ENCODE data around the gene DDX1.
A peak's percentile ranks its signal among the peaks of the same experiment; 100 is the strongest.

DDX1 gene

DNA sequence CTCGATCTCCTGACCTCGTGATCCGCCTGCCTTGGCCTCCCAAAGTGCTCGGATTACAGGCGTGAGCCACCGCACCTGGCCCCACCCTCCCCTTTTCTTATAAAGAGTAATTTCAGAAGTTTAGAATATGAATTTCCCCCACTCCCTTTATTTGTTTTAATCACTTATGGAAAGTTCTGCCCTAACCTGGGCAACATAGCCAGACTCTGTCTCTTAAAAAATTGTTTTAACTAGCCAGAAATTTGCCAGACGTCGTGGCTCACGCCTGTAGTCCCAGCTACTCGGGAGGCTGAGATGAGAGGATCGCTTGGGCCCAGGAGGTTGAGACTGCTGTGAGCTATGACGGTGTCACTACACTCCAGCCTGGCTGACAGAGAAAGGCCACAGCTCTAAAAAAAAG lies 22.8 kb upstream of the DDX1 start:
- no peak overlapping the region for H3K4me3 Mint-ChIP-seq
- H3K27ac Mint-ChIP-seq, result no peak overlapping the region
- peaks cover 4% of the 10 kb centered on the region for H3K36me3 Mint-ChIP-seq (ENCODE audit: insufficient read depth)
- DNase-seq (no peak), ATAC-seq (replicated peaks) (no peak)
- no peaks in the 10 kb centered on the region for H3K9me3 Mint-ChIP-seq
- H3K27me3 Mint-ChIP-seq, result peaks cover 7 to 9% of the 10 kb centered on the region in 2 donors
- H3K4me1 Mint-ChIP-seq (ENCODE audit: low read depth in 2 of 2), result no peaks in the 10 kb centered on the region

DNA sequence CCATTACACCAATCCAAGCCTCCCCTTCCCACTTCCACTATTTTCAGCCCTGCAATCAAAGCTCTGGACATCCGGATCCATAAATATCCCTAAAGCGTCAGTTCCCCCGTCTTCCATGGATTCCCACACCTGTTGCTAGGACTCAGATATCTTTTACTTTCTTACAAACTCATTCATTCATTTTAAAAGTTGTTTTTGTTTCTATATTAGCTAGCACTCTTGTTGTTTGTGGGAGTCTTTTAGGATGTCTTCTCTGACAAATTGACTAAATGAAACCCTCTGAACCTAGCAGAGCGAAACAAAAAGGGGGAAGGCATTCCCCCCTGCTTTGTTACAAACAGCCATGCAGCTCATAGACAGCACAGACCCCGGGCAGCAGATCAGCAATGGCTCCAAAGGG lies 21.6 kb upstream of the DDX1 start:
- H3K9me3 Mint-ChIP-seq, result no peaks in the 10 kb centered on the region
- H3K36me3 Mint-ChIP-seq (ENCODE audit: insufficient read depth), result peaks cover 4% of the 10 kb centered on the region
- no peak overlapping the region for H3K27ac Mint-ChIP-seq
- ATAC-seq (replicated peaks), result no peak
- DNase-seq, result no peak
- H3K27me3 Mint-ChIP-seq, result peaks cover 0 to 9% of the 10 kb centered on the region in 2 donors
- H3K4me3 Mint-ChIP-seq, result no peak overlapping the region
- H3K4me1 Mint-ChIP-seq (ENCODE audit: low read depth in 2 of 2), result no peaks in the 10 kb centered on the region

DNA sequence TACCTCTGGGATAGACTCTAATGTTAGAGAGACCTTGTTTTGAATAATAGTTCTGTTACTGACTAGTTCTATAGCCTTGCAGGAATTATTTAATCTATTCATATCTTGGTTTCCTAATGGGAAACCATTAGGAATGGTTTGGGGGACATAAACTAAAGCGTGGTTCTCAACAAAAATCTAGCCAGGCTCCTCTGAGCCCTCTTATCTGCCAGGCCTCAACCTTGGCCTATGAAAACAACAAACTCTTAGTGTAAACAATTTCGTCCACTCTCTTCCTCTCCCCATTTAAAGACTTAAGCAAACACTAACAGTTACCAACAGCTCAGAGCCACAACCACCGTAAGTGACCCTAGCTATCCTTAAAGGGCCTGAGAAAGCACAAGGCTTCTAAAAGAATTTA lies 19.9 kb upstream of the DDX1 start:
- no peak for ATAC-seq (replicated peaks)
- Mint-ChIP-seq H3K36me3 (ENCODE audit: insufficient read depth) (no peaks in the 10 kb centered on the region), H3K4me1 (ENCODE audit: low read depth in 2 of 2) (no peaks in the 10 kb centered on the region), H3K9me3 (no peaks in the 10 kb centered on the region), H3K27me3 (peaks cover 0 to 9% of the 10 kb centered on the region in 2 donors), H3K4me3 (no peak overlapping the region), H3K27ac (no peak overlapping the region)
- no peak for DNase-seq

DNA sequence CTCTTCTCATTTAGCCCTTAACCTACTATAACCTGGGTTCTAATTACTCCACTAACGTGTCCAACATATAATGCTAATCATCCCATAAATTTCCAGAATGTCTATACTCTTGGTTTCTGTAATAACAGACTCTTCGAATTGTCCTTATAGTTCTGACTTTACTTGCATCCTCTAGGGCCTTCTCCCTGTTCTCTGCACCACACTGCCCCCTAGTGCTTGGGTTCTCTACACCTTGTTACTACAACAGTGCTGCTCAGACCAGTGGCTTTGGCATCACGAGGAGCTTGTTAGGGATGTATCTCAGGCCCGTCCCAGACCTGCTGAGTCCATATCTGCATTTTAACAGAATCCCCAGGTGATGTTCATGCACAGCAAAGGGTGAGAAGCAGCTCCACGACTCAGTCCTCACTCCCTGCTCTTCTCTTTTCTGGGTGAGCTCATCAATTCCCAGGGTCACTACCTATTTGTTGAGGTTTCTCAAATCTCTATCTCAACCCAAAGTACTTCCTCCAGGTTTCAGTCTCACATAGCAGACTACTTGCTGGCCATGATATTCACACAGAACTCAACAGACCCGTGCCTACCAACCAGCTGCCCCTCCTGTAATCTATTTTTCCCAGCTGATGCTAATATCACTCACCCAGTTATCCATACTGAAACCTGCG lies 14.5 kb upstream of the DDX1 start:
- peaks cover 0 to 8% of the 10 kb centered on the region in 2 donors for H3K27me3 Mint-ChIP-seq
- H3K4me1 Mint-ChIP-seq (ENCODE audit: low read depth in 2 of 2), result no peaks in the 10 kb centered on the region
- no peaks in the 10 kb centered on the region for H3K9me3 Mint-ChIP-seq
- DNase-seq (peak; percentile 82 to 88 (median 88)), ATAC-seq (replicated peaks) (peak; percentile 100)
- no peaks in the 10 kb centered on the region for H3K36me3 Mint-ChIP-seq (ENCODE audit: insufficient read depth)
- no peak overlapping the region for H3K4me3 Mint-ChIP-seq
- H3K27ac Mint-ChIP-seq, result no peak overlapping the region

DNA sequence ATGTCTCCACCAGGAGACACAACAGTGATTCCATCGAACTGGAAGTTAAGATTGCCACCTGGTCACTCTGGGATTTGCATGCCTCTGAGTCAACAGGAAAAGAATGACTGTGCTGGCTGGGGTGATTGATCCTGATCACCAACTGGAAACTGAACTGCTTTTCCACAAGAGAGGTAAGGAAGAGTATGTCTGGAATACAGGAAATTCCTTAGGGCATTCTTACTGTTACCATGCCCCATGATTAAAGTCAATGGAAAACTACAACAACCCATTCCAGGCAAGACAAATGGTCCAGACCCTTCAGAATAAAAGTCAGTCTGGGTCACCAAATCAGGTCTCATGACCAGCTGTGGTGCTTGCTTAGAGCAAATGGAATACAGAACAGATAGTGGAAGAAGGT lies 12.0 kb upstream of the DDX1 start:
- Mint-ChIP-seq H3K27me3 (peaks cover 0 to 18% of the 10 kb centered on the region in 2 donors), H3K9me3 (no peaks in the 10 kb centered on the region), H3K27ac (no peak overlapping the region), H3K36me3 (ENCODE audit: insufficient read depth) (no peaks in the 10 kb centered on the region), H3K4me3 (no peak overlapping the region), H3K4me1 (ENCODE audit: low read depth in 2 of 2) (no peaks in the 10 kb centered on the region)
- DNase-seq (no peak), ATAC-seq (replicated peaks) (no peak)

DNA sequence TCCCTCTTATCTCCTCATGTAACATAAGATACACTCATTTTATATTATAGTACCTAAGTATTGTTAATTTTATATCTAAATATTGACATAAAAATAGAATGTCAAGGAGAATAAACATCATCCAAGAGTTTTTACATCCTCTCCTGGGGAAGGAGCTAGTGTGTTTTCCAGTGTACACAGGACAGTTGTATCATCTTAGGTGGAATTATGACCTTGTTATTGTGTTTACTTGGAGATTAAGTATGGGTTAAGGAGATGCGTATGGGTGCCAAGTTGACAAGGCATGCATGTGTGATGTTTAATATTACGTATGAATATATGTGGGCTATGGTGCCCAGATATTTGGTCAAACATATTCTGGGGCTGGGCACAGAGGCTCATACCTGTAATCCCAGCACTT lies 11.2 kb upstream of the DDX1 start:
- DNase-seq (no peak), ATAC-seq (replicated peaks) (no peak)
- H3K36me3 Mint-ChIP-seq (ENCODE audit: insufficient read depth), result no peaks in the 10 kb centered on the region
- peaks cover 6 to 18% of the 10 kb centered on the region in 2 donors for H3K27me3 Mint-ChIP-seq
- H3K4me1 Mint-ChIP-seq (ENCODE audit: low read depth in 2 of 2), result no peaks in the 10 kb centered on the region
- H3K4me3 Mint-ChIP-seq, result no peak overlapping the region
- no peaks in the 10 kb centered on the region for H3K9me3 Mint-ChIP-seq
- H3K27ac Mint-ChIP-seq, result no peak overlapping the region

DNA sequence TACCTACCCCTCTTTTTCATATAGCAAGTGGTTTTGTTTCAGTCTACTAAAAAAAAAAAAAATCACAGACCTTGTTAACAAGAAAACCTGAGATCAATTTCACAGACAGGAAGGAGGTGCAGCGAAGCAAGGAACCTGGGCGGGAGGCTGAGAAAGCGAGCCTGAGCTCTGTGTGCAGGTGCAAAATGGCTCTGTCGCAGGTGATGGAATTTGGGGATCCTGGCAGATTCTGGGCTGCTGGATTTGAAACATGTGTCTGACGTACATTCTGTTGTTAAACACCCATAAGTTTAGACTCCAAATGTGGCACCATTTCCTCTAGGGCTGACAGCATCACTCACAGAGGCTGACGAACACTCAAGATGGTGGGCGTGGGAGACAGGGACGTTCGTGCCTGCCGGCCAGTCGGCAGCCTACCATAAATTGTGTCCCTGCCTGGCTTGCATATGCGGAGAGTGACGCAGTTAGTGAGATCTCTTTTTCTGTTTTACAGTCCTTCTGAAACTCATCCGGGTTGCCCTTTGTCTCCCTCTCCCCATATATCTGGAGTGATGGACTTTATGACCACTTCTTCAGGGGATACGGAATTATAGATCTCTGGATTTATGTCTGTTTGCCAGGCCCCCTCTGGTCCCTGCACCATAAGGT lies 8.8 kb upstream of the DDX1 start:
- Mint-ChIP-seq H3K4me3 (no peak overlapping the region), H3K9me3 (no peaks in the 10 kb centered on the region)

DNA sequence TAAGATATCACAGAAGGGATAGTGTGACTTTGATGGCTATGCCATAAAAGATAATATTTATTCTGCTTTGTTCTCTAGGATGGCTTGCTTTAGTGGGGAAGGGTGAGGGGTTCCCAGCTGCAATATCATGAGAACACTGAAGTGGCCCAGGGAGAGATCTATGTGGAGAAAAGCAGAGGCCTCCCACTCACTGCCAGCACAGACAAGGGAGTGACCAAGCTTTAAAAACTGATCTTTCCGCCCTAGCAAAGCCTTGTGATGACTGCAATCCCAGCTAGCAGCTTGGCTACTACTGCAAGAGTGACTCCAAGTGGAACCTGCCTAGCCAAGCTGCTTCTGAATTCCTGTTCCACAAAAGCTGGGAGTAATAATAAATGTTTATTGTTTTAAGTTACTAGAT lies 7.8 kb upstream of the DDX1 start:
- Mint-ChIP-seq H3K27me3 (peaks cover 11 to 18% of the 10 kb centered on the region in 2 donors), H3K27ac (no peak overlapping the region), H3K36me3 (ENCODE audit: insufficient read depth) (no peaks in the 10 kb centered on the region), H3K4me1 (ENCODE audit: low read depth in 2 of 2) (no peaks in the 10 kb centered on the region), H3K4me3 (no peak overlapping the region), H3K9me3 (no peaks in the 10 kb centered on the region)
- DNase-seq (no peak), ATAC-seq (replicated peaks) (no peak)

More for the DNA sequence above, 8.8 kb upstream of the DDX1 start:
- no peak for DNase-seq
- Mint-ChIP-seq H3K27me3 (peaks cover 11 to 18% of the 10 kb centered on the region in 2 donors), H3K27ac (no peak overlapping the region), H3K36me3 (ENCODE audit: insufficient read depth) (no peaks in the 10 kb centered on the region), H3K4me1 (ENCODE audit: low read depth in 2 of 2) (no peaks in the 10 kb centered on the region)
- ATAC-seq (replicated peaks), result no peak

DNA sequence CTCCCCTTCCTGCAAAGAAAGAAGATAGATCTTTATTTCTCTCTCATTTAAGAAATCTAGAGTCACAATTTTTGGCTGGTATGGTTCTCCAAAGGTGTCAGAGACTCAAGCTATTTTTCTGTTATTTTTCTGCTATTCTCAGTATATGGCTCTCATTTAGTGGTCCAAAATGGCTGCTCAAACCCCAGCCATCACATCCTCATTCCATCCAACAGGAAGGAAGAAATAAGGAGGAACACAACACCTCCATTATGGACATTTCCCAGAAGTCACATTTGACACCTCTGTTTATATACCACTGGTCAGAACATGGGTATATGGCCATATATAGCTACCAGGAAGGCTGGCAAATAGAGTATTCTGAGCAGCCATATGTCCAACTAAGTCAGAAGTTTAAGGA lies 7.4 kb upstream of the DDX1 start:
- H3K27me3 Mint-ChIP-seq, result peaks cover 11 to 18% of the 10 kb centered on the region in 2 donors
- H3K27ac Mint-ChIP-seq, result no peak overlapping the region
- H3K4me3 Mint-ChIP-seq, result no peak overlapping the region
- no peaks in the 10 kb centered on the region for H3K4me1 Mint-ChIP-seq (ENCODE audit: low read depth in 2 of 2)
- DNase-seq (no peak), ATAC-seq (replicated peaks) (no peak)
- no peaks in the 10 kb centered on the region for H3K36me3 Mint-ChIP-seq (ENCODE audit: insufficient read depth)
- H3K9me3 Mint-ChIP-seq, result no peaks in the 10 kb centered on the region

DNA sequence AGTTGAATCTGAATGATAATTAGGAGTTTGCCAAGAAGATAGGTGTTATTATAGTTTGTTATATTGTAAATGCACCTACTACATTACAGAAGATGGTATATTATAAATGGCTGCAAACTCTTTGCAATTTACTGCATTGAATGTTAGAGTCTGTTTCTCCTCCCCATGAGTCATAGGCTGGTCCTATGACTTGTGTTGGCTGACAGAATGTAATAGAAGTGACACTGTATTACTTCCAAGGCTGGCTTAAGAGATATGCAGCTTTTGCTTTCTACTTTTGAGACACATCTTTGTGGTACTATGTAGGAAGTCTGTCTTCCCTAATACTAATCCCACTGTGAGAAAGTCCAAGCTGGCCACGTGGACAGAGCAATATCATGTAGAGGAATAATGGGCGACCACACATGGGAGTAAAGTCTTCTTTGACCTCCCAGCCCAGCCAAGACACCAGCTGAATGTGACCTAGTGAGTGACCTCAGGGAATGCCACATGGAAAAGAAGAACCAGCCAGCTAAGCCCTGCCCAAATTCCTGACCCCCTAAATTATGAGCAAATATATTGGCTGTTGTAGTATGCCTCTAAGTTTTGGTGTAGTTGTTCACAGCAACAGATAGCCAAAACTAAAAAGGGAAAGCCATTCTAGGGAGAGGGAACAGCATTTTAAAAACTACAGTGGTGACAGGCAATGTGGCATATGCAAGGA lies 6.8 kb upstream of the DDX1 start:
- no peaks in the 10 kb centered on the region for H3K9me3 Mint-ChIP-seq
- ATAC-seq (replicated peaks) (no peak), DNase-seq (no peak)
- peaks cover 11 to 18% of the 10 kb centered on the region in 2 donors for H3K27me3 Mint-ChIP-seq
- no peaks in the 10 kb centered on the region for H3K36me3 Mint-ChIP-seq (ENCODE audit: insufficient read depth)
- no peak overlapping the region for H3K27ac Mint-ChIP-seq
- H3K4me1 Mint-ChIP-seq (ENCODE audit: low read depth in 2 of 2), result no peaks in the 10 kb centered on the region
- H3K4me3 Mint-ChIP-seq, result no peak overlapping the region

DNA sequence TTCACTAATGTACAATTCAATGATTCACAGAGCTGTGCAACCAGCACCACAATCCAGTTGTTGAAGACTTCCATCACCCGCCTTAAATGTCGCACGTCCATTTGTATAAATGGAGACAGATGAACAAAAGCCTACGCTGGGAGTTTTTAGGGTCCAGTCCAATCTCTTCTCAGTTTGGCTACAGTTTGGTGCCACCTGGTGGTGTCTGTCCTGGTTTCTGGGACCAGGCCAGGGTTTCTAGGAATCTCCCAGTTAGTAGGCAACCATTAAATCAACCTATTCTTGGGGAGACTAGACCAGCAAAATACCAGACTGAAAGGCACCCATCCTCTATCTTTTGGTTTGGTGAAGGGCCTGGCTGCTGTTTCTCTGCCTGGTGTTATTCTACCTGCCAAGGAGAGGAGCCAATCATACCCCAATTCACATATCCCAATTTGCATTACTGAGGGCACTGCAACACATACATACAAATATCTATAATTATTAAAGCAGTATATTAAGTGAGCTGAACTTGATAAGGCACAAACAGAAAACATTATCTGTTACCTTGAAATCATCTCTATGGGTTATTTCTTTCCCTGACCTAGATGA lies 3.2 kb upstream of the DDX1 start:
- H3K27ac Mint-ChIP-seq, result no peak overlapping the region
- peaks cover under 1 to 11% of the 10 kb centered on the region in 2 donors for H3K27me3 Mint-ChIP-seq
- H3K4me3 Mint-ChIP-seq, result no peak overlapping the region
- no peaks in the 10 kb centered on the region for H3K9me3 Mint-ChIP-seq
- no peak for ATAC-seq (replicated peaks)
- H3K36me3 Mint-ChIP-seq (ENCODE audit: insufficient read depth), result peaks cover 9% of the 10 kb centered on the region
- peaks cover 9 to 16% of the 10 kb centered on the region in 2 donors for H3K4me1 Mint-ChIP-seq (ENCODE audit: low read depth in 2 of 2)
- DNase-seq, result no peak

DNA sequence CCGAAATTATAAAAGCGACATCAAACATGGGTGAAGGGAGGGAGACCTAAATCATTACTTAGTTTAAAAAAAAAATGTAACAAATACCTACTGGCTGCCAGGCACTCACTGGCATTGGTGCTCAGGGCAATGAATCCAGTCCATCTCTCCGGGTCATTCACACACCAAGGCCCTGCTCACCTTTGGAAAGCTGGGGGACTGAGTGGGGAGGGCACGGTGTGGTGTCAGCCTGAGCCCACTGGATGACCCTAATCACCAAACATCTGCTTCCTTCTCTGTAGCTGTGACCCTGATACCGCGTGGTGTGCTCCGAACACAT lies 336 bp upstream of the DDX1 start:
- Mint-ChIP-seq H3K4me3 (peak overlapping the region; percentile 89 to 93), H3K9me3 (no peaks in the 10 kb centered on the region), H3K27ac (peak overlapping the region; percentile 94 to 96), H3K4me1 (ENCODE audit: low read depth in 2 of 2) (peaks cover 12 to 26% of the 10 kb centered on the region in 2 donors), H3K36me3 (ENCODE audit: insufficient read depth) (peaks cover 26% of the 10 kb centered on the region), H3K27me3 (no peaks in the 10 kb centered on the region)
- DNase-seq, result no peak
- no peak for ATAC-seq (replicated peaks)

DNA sequence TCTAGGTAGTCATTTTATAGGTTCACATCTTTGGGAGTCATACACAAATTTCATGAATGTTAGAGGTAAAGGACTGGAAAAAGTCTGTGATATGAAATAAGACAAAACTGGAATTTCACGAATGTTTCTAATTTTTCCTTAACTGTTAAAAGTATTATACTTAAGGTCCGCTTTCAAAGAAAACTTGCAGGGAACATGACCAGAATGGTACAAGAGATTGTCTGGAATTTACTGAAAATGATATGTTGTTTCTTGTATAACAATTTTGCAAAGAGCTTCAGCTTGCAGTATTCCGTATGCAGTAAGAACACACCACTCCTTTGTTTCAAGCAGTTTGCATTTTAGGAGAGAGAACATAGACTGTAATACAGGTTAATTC lies 1.6 kb downstream of the DDX1 start:
- Mint-ChIP-seq H3K4me3 (peak overlapping the region; percentile 89 to 93), H3K4me1 (ENCODE audit: low read depth in 2 of 2) (peaks cover 12 to 26% of the 10 kb centered on the region in 2 donors), H3K36me3 (ENCODE audit: insufficient read depth) (peaks cover 45% of the 10 kb centered on the region), H3K27ac (peak overlapping the region; percentile 94 to 96), H3K27me3 (no peaks in the 10 kb centered on the region), H3K9me3 (no peaks in the 10 kb centered on the region)
- no peak for DNase-seq
- no peak for ATAC-seq (replicated peaks)

Data from effector memory CD8-positive, alpha-beta T cell (primary cell).